ENCODE results near the gene SGIP1.

- TF ChIP-seq POLR2A (IDR thresholded peaks at IDR 0.05; ENCODE audit: control extremely low read depth in 1 of 2, low read depth in 2 of 2, low read length in 2 of 2), result no peak
- no peak for TF ChIP-seq KDM1A (IDR thresholded peaks at IDR 0.05; ENCODE audit: borderline replicate concordance, low read length)
- TF ChIP-seq FOSL1 (IDR thresholded peaks at IDR 0.05; ENCODE audit: insufficient read depth, low read depth, low read length), result no peak
Observed at GRCh38 chr1:66505671-66506392, 28.1 kb upstream of the SGIP1 start.
